ENCODE measurements around the gene IRF3.

GRCh38 chr19:49705919-49706318 is 40.3 kb upstream of the IRF3 start:
- TF ChIP-seq CTCF (IDR thresholded peaks at IDR 0.05; ENCODE audit: insufficient read depth, low read length, poor library complexity, severe bottlenecking) = no peak
- no peak for TF ChIP-seq EZH2phosphoT487 (conservative IDR thresholded peaks at IDR 0.05; ENCODE audit: low read length)
